ENCODE data around the gene MCU.
A peak's percentile ranks its signal among the peaks of the same experiment; 100 is the strongest.

Gene MCU

DNA sequence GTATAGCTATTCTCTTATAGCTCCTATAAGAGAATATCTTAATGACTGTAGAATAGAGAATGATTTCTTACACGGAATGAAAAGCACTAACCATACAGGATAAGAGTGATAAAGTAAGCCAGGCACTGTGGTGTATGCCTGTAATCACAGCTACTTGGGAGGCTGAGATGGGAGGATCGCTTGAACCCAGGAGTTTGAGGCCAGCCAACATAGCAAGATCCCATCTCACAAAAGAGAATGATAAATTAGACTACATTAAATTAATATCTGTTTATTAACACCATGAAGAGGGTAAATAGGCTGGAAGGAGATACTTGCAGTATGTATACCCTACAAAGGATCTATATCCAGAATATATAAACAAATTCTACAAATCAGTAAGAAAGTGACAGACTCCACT is 189.3 kb downstream of the MCU start:
- no peak overlapping the region for H3K9ac ChIP-seq (ENCODE audit: low read depth in 1 of 2, low read length in 2 of 2)
- peaks cover 16 to 23% of the 10 kb centered on the region in 2 donors for H3K36me3 ChIP-seq (ENCODE audit: control insufficient read depth in 2 of 2, insufficient read depth in 2 of 2, low read length in 2 of 2)
- no peaks in the 10 kb centered on the region for H3K4me1 ChIP-seq (ENCODE audit: control insufficient read depth in 2 of 2, insufficient read depth in 2 of 2, low read length in 2 of 2)
- no peaks in the 10 kb centered on the region for H3K27me3 ChIP-seq (ENCODE audit: control insufficient read depth in 2 of 2, insufficient read depth in 2 of 2, low read length in 2 of 2)
- no peak overlapping the region for H3K27ac ChIP-seq (ENCODE audit: low read depth in 2 of 2, low read length in 2 of 2)
- H3K4me3 ChIP-seq (ENCODE audit: low read length in 2 of 2): no peak overlapping the region
- H3K9me3 ChIP-seq (ENCODE audit: control insufficient read depth in 2 of 2, low read length in 2 of 2): no peaks in the 10 kb centered on the region

DNA sequence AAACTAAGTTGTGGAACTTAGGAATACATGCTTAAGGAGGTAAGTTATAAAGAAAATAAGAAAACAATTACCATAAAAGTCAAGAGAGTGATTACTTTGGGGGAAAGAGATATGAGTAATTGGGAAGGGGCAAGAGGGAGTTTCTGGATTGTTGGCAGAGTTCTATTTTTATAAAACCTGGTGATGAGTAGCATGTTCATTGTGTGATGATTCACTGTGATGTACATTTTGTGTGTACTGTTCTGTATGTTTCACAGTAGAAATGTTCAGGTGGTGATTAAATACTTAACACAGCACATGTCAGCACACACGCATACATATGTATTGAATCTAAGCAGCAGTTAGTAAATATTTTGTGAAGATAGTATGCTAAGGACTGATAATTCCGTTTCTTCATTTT is 191.9 kb downstream of the MCU start:
- H3K27me3 ChIP-seq (ENCODE audit: control insufficient read depth in 2 of 2, insufficient read depth in 2 of 2, low read length in 2 of 2): no peaks in the 10 kb centered on the region
- H3K4me3 ChIP-seq (ENCODE audit: low read length in 2 of 2): no peak overlapping the region
- H3K27ac ChIP-seq (ENCODE audit: low read depth in 2 of 2, low read length in 2 of 2): no peak overlapping the region
- H3K9ac ChIP-seq (ENCODE audit: low read depth in 1 of 2, low read length in 2 of 2): no peak overlapping the region
- H3K4me1 ChIP-seq (ENCODE audit: control insufficient read depth in 2 of 2, insufficient read depth in 2 of 2, low read length in 2 of 2): no peaks in the 10 kb centered on the region
- no peaks in the 10 kb centered on the region for H3K9me3 ChIP-seq (ENCODE audit: control insufficient read depth in 2 of 2, low read length in 2 of 2)
- H3K36me3 ChIP-seq (ENCODE audit: control insufficient read depth in 2 of 2, insufficient read depth in 2 of 2, low read length in 2 of 2): peaks cover 27 to 32% of the 10 kb centered on the region in 2 donors

DNA sequence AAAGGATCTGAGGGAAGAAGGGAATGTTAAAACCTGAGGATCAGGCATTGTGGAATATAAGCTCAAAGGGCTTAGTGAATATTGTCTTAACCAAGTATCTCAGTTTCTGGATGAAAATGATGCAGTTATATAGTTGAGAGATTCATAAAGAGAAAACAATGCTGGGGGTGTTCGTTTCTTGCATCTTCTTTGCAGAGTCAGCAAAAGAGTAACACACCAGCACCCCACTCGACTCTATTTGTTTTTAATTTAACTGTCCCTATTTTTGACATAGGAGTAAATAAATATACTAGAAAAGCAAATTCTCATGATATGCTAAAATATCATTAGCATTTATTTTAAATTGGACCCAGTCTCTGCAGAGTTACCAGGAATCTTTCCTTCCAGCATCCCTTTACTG is 194.0 kb downstream of the MCU start:
- Histone ChIP-seq H3K4me1 (ENCODE audit: control insufficient read depth in 2 of 2, insufficient read depth in 2 of 2, low read length in 2 of 2) (no peaks in the 10 kb centered on the region), H3K36me3 (ENCODE audit: control insufficient read depth in 2 of 2, insufficient read depth in 2 of 2, low read length in 2 of 2) (peaks cover 23 to 29% of the 10 kb centered on the region in 2 donors), H3K9me3 (ENCODE audit: control insufficient read depth in 2 of 2, low read length in 2 of 2) (no peaks in the 10 kb centered on the region), H3K27ac (ENCODE audit: low read depth in 2 of 2, low read length in 2 of 2) (no peak overlapping the region), H3K27me3 (ENCODE audit: control insufficient read depth in 2 of 2, insufficient read depth in 2 of 2, low read length in 2 of 2) (no peaks in the 10 kb centered on the region), H3K4me3 (ENCODE audit: low read length in 2 of 2) (no peak overlapping the region), H3K9ac (ENCODE audit: low read depth in 1 of 2, low read length in 2 of 2) (no peak overlapping the region)

DNA sequence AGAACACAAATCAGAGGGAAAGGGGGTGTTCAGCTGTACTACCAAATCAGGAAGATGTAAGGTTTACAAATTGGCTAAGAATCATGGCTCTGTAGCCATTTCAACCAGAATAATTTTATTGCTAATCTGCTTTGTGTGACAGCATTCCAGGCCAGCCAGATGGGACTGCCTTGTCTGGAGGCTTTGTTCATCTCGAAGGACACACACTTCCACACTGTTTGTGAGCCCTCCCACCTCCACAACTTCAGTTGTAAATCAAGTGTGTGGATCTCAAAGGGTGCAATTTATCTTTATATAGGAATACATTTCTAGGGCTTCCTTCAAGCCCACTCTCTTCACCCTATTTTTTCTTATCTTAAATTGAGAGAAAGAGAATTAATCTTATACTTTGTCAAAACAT is 194.7 kb downstream of the MCU start:
- Histone ChIP-seq H3K4me1 (ENCODE audit: control insufficient read depth in 2 of 2, insufficient read depth in 2 of 2, low read length in 2 of 2) (no peaks in the 10 kb centered on the region), H3K36me3 (ENCODE audit: control insufficient read depth in 2 of 2, insufficient read depth in 2 of 2, low read length in 2 of 2) (peaks cover 21 to 29% of the 10 kb centered on the region in 2 donors), H3K27ac (ENCODE audit: low read depth in 2 of 2, low read length in 2 of 2) (no peak overlapping the region), H3K4me3 (ENCODE audit: low read length in 2 of 2) (no peak overlapping the region), H3K9ac (ENCODE audit: low read depth in 1 of 2, low read length in 2 of 2) (no peak overlapping the region), H3K27me3 (ENCODE audit: control insufficient read depth in 2 of 2, insufficient read depth in 2 of 2, low read length in 2 of 2) (no peaks in the 10 kb centered on the region), H3K9me3 (ENCODE audit: control insufficient read depth in 2 of 2, low read length in 2 of 2) (no peaks in the 10 kb centered on the region)

DNA sequence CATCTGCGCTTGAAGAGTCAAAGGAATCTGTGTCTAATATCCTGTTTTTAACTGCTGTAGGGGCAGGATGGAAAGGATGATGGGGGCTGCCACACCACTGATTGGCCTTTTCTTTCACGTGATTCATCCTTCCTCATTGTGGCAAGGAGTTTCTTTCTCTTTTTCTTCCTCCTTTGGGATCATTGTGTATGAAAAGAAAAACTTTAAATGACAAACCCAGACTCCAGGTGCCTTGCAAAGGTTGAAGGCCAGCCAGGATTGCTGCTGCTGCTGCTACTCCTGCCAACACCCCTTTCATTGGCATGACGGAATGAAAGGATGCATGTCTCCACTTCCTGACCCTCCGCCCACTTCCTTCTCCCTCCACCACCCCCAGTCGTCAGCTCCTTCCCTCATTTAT is 195.1 kb downstream of the MCU start:
- peaks cover 19 to 29% of the 10 kb centered on the region in 2 donors for H3K36me3 ChIP-seq (ENCODE audit: control insufficient read depth in 2 of 2, insufficient read depth in 2 of 2, low read length in 2 of 2)
- no peak overlapping the region for H3K9ac ChIP-seq (ENCODE audit: low read depth in 1 of 2, low read length in 2 of 2)
- no peaks in the 10 kb centered on the region for H3K27me3 ChIP-seq (ENCODE audit: control insufficient read depth in 2 of 2, insufficient read depth in 2 of 2, low read length in 2 of 2)
- no peak overlapping the region for H3K27ac ChIP-seq (ENCODE audit: low read depth in 2 of 2, low read length in 2 of 2)
- no peaks in the 10 kb centered on the region for H3K9me3 ChIP-seq (ENCODE audit: control insufficient read depth in 2 of 2, low read length in 2 of 2)
- H3K4me1 ChIP-seq (ENCODE audit: control insufficient read depth in 2 of 2, insufficient read depth in 2 of 2, low read length in 2 of 2): no peaks in the 10 kb centered on the region
- H3K4me3 ChIP-seq (ENCODE audit: low read length in 2 of 2): no peak overlapping the region

DNA sequence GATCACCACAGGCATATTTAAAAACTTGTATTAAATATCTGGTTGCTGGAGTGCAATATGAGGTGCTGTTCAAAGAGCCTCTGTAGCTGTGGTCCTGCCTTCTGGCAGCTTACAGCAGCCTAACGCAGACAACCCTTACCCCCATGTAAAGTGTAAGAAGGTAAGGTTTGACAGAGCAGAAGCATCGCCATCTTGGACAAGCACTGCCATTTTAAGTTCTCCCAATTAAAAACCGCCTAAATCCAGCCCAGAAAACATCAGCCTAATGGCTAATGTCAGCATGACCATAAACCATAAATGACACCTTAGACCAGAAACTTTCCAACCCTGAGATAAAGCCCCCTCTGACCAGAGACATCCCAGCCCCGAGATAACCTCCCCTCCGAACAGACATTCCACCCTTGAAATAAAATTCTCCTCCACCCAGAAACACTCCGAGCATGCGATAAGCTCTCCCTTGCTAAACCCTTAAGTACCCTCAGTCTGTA is 196.3 kb downstream of the MCU start:
- no peaks in the 10 kb centered on the region for H3K9me3 ChIP-seq (ENCODE audit: control insufficient read depth in 2 of 2, low read length in 2 of 2)
- H3K27me3 ChIP-seq (ENCODE audit: control insufficient read depth in 2 of 2, insufficient read depth in 2 of 2, low read length in 2 of 2): no peaks in the 10 kb centered on the region
- no peaks in the 10 kb centered on the region for H3K4me1 ChIP-seq (ENCODE audit: control insufficient read depth in 2 of 2, insufficient read depth in 2 of 2, low read length in 2 of 2)
- H3K4me3 ChIP-seq (ENCODE audit: low read length in 2 of 2): no peak overlapping the region
- H3K27ac ChIP-seq (ENCODE audit: low read depth in 2 of 2, low read length in 2 of 2): no peak overlapping the region
- H3K36me3 ChIP-seq (ENCODE audit: control insufficient read depth in 2 of 2, insufficient read depth in 2 of 2, low read length in 2 of 2): peaks cover 19 to 29% of the 10 kb centered on the region in 2 donors
- no peak overlapping the region for H3K9ac ChIP-seq (ENCODE audit: low read depth in 1 of 2, low read length in 2 of 2)

DNA sequence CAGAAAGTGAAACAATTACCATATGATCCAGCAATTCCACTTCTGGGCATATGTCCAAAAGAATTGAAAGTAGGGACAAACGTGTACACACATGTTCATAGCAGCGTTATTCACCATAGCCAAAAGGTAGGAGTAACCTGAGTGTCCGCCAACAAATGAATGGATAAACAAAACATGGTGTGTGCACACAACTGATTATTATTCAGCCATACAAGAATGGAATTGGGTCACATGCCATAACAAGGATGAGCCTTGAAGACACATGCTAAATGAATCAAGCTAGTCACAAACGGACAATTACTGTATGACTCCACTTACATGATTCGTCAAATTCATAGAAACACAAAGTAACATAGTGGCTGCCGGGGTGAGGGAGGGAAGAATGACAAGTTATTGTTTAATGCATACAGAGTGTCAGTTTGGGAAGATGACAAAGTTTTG is 197.5 kb downstream of the MCU start:
- Histone ChIP-seq H3K27me3 (ENCODE audit: control insufficient read depth in 2 of 2, insufficient read depth in 2 of 2, low read length in 2 of 2) (no peaks in the 10 kb centered on the region), H3K4me1 (ENCODE audit: control insufficient read depth in 2 of 2, insufficient read depth in 2 of 2, low read length in 2 of 2) (no peaks in the 10 kb centered on the region), H3K9ac (ENCODE audit: low read depth in 1 of 2, low read length in 2 of 2) (no peak overlapping the region), H3K4me3 (ENCODE audit: low read length in 2 of 2) (no peak overlapping the region), H3K36me3 (ENCODE audit: control insufficient read depth in 2 of 2, insufficient read depth in 2 of 2, low read length in 2 of 2) (peaks cover 19 to 26% of the 10 kb centered on the region in 2 donors), H3K27ac (ENCODE audit: low read depth in 2 of 2, low read length in 2 of 2) (no peak overlapping the region), H3K9me3 (ENCODE audit: control insufficient read depth in 2 of 2, low read length in 2 of 2) (no peaks in the 10 kb centered on the region)

DNA sequence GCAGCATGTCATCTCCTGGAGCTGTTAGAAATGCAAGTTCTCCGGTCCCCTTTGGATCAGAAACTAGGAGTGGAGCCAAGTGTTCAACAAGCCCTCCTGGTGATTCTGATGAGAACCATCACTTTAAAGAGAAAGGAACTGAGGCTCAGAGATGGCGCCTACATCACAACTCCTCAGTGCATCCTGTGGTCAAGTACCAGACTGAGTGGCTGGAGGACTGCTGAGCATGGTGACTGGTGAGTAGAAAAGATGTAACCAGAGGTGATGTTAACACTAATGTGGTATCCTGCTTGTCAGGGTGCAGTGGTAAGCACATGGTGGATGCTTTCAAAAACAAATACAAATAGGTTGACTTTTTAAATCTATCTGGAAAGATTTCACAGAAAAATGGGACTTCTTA is 198.1 kb downstream of the MCU start:
- Histone ChIP-seq H3K4me3 (ENCODE audit: low read length in 2 of 2) (no peak overlapping the region), H3K9me3 (ENCODE audit: control insufficient read depth in 2 of 2, low read length in 2 of 2) (no peaks in the 10 kb centered on the region), H3K36me3 (ENCODE audit: control insufficient read depth in 2 of 2, insufficient read depth in 2 of 2, low read length in 2 of 2) (peaks cover 19 to 23% of the 10 kb centered on the region in 2 donors), H3K4me1 (ENCODE audit: control insufficient read depth in 2 of 2, insufficient read depth in 2 of 2, low read length in 2 of 2) (no peaks in the 10 kb centered on the region), H3K9ac (ENCODE audit: low read depth in 1 of 2, low read length in 2 of 2) (no peak overlapping the region), H3K27ac (ENCODE audit: low read depth in 2 of 2, low read length in 2 of 2) (no peak overlapping the region), H3K27me3 (ENCODE audit: control insufficient read depth in 2 of 2, insufficient read depth in 2 of 2, low read length in 2 of 2) (no peaks in the 10 kb centered on the region)

DNA sequence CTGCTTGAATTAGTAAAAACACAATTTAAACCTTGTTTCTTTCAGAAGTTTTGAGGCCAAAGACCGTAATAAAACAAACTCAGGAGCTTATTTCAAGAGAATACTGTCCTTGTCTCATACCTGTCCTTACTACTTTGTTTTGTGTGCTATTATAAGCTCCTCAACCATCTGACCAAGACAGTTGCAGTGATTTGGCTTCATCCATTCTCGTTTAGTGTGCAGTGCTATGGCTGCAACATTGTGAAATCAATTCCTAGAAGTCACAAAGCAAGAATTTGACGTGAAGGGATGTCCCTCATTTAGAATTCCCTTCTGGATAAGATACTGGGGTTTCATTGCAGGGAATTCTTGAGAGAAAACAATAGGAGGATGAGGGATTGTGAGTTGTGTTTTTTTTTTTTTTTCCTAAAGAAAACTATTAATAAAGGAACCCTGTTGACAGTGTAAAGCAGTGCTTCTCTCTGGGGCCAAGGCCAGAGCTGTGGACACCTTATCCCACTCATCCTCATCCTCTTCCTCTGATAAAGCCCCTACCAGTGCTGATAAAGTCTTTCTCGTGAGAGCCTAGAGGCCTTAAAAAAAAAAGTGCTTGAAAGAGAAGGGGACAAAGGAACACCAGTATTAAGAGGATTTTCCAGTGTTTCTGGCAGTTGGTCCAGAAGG is 201.3 kb downstream of the MCU start, which contains the start of gene OIT3:
TSS of gene OIT3 (plus strand) at position 604 of the 663 bp plus-strand sequence. CDS start 60 bp downstream, outside the sequence.
- Histone ChIP-seq H3K27ac (ENCODE audit: low read depth in 2 of 2, low read length in 2 of 2) (no peak within 1 kb of the TSS), H3K9me3 (ENCODE audit: control insufficient read depth in 2 of 2, low read length in 2 of 2) (no peaks in the 10 kb centered on the region), H3K4me3 (ENCODE audit: low read length in 2 of 2) (no peak within 1 kb of the TSS), H3K36me3 (ENCODE audit: control insufficient read depth in 2 of 2, insufficient read depth in 2 of 2, low read length in 2 of 2) (peaks cover 2% of the 10 kb centered on the region in 2 donors), H3K27me3 (ENCODE audit: control insufficient read depth in 2 of 2, insufficient read depth in 2 of 2, low read length in 2 of 2) (no peaks in the 10 kb centered on the region), H3K9ac (ENCODE audit: low read depth in 1 of 2, low read length in 2 of 2) (peak within 1 kb of the TSS in 1 of 2 donors; percentile 6), H3K4me1 (ENCODE audit: control insufficient read depth in 2 of 2, insufficient read depth in 2 of 2, low read length in 2 of 2) (no peaks in the 10 kb centered on the region)

DNA sequence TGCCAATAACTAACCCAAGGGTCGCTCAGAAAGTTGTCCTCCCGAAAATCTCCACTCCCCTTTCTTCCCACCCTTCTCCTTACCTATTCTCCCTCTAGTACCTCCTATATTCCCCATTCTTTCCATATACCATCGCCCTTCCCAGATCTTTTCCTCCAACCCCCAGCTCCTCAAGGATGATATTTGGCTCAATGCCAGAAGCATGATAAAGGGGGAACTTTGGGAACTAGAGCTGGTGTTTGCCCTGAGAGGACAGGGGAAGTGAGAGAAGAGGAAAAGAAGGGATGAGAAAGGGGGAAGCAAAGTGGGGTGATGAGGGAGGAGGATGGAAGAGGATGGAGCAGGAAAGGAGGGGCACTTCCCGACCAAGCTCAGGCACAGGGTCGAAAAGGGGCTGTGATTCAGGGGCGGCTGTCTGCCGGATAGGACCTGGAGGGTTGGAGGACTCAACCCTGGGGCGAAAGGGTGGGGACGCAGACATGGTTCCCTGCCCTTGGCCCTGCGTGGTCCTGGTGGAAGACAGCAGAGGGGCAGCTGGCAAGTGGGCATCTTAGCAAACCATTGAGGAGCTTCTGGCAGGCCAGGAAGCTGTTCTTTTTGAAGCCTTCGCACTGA is 203.4 kb downstream of the MCU start:
- Histone ChIP-seq H3K4me1 (ENCODE audit: control insufficient read depth in 2 of 2, insufficient read depth in 2 of 2, low read length in 2 of 2) (no peaks in the 10 kb centered on the region), H3K9me3 (ENCODE audit: control insufficient read depth in 2 of 2, low read length in 2 of 2) (no peaks in the 10 kb centered on the region), H3K9ac (ENCODE audit: low read depth in 1 of 2, low read length in 2 of 2) (no peak overlapping the region), H3K36me3 (ENCODE audit: control insufficient read depth in 2 of 2, insufficient read depth in 2 of 2, low read length in 2 of 2) (no peaks in the 10 kb centered on the region), H3K4me3 (ENCODE audit: low read length in 2 of 2) (no peak overlapping the region), H3K27me3 (ENCODE audit: control insufficient read depth in 2 of 2, insufficient read depth in 2 of 2, low read length in 2 of 2) (no peaks in the 10 kb centered on the region), H3K27ac (ENCODE audit: low read depth in 2 of 2, low read length in 2 of 2) (no peak overlapping the region)
